HepG2 (cell line): ENCODE data around the gene MAP9. TPM values are rescaled to one million over a fixed set of nuclear protein-coding genes. Genes with fewer than 3 reads are reported as not detected.

ENCODE experiments used
- ATAC-seq: fragments of 200-7000 bp; cut with Tn5 transposase; 3 replicates; pipeline ENCODE4 v1.9.1; 2020; ENCODE audit warnings: mild to moderate bottlenecking, moderate library complexity
- BruUV-seq: library from RNA; stranded (reverse); fragments of 400-500 nt; replicated peaks from 2 replicates; lab custom pipeline; 2021; lab: Mats Ljungman, UMichigan
- CTCF ChIA-PET: fragments of 300-600 bp; formaldehyde crosslinking; extraction: SDS; loops from one replicate; lab custom pipeline; 2021; ENCODE audit warnings: low total read pairs, inconsistent platforms, low intra/inter-chr PET ratio; lab: Yijun Ruan, JAX
- POLR2A ChIA-PET: fragments of 350-600 bp; sonication (Branson Sonifier 250); formaldehyde crosslinking; loops from one replicate; lab custom pipeline; 2020; ENCODE audit warnings: antibody characterized with exemption, inconsistent platforms; lab: Yijun Ruan, JAX
- DNase-seq: peaks from one replicate; pipeline ENCODE4 v3.0.0-alpha.2; 2015; ENCODE audit warnings: low spot score
- FAIRE-seq: peaks from 3 replicates; lab custom pipeline; 2011; peaks lifted over from hg19 to GRCh38; lab: Jason Lieb, UNC
- H2AFZ ChIP-seq: one replicate; pipeline ENCODE4 v1.6.1; 2011; ENCODE audit warnings: low read length, inconsistent platforms
- H3K27ac ChIP-seq: fragments of 300-600 bp; 3 replicates; pipeline ENCODE4 v1.8.0; 2011; ENCODE audit warnings: mixed run types, mild to moderate bottlenecking, mixed read lengths, low read length, inconsistent platforms; ENCODE audit not compliant: insufficient read depth; ENCODE audit errors: extremely low read length
- H3K27me3 ChIP-seq, 2 experiments: fragments of 200-600 bp in 1 of 2; 2 replicates in 1 of 2; 3 replicates in 1 of 2; pipeline versions ENCODE4 v1.6.0 to v1.8.0; 2011; ENCODE audit warnings: low read length in 2 of 2, mild to moderate bottlenecking in 2 of 2, moderate library complexity in 2 of 2, inconsistent platforms in 1 of 2; ENCODE audit not compliant: insufficient read depth in 2 of 2, control insufficient read depth in 1 of 2
- H3K36me3 ChIP-seq, 2 experiments: fragments of 200-600 bp in 1 of 2; replicated peaks in 1 of 2; 2 replicates in 1 of 2; 3 replicates in 1 of 2; pipeline versions ENCODE4 v1.5.1 to v1.8.0; 2011; ENCODE audit warnings: low read length in 2 of 2, inconsistent platforms in 1 of 2; ENCODE audit not compliant: insufficient read depth in 2 of 2, control insufficient read depth in 1 of 2
- H3K4me1 ChIP-seq: 2 replicates; pipeline ENCODE4 v1.5.1; 2012; ENCODE audit warnings: low read length, inconsistent platforms; ENCODE audit not compliant: insufficient read depth
- H3K4me2 ChIP-seq: 2 replicates; pipeline ENCODE4 v1.6.0; 2011; ENCODE audit warnings: low read depth, low read length, inconsistent platforms
- H3K4me3 ChIP-seq, 3 experiments: fragments of 200-600 bp in 1 of 3; sonication (generic), shearing (Covaris generic) in 1 of 3; replicated peaks in 1 of 3; 2 replicates each; pipeline ENCODE4 v1.5.1; 2011 to 2016; ENCODE audit warnings: low read length in 3 of 3, inconsistent platforms in 2 of 3, low read depth in 2 of 3, mild to moderate bottlenecking in 2 of 3, control low read depth in 1 of 3, mixed read lengths in 1 of 3; ENCODE audit not compliant: insufficient read depth in 1 of 3
- H3K79me2 ChIP-seq: one replicate; pipeline ENCODE4 v1.6.1; 2011; ENCODE audit warnings: low read length, inconsistent platforms; ENCODE audit not compliant: insufficient read depth
- H3K9ac ChIP-seq: 2 replicates; pipeline ENCODE4 v1.6.0; 2011; ENCODE audit warnings: mild to moderate bottlenecking, low read depth, low read length, inconsistent platforms; ENCODE audit not compliant: insufficient read depth
- H3K9me3 ChIP-seq: 2 replicates; pipeline ENCODE4 v1.5.1; 2012; ENCODE audit warnings: mild to moderate bottlenecking, low read length
- H4K20me1 ChIP-seq: 2 replicates; pipeline ENCODE4 v1.6.0; 2011; ENCODE audit warnings: inconsistent platforms, mild to moderate bottlenecking, low read length, moderate library complexity; ENCODE audit not compliant: insufficient read depth
- MED8 ChIP-seq: sonication (generic); formaldehyde crosslinking; IDR thresholded peaks from 2 replicates; pipeline ENCODE4 v1.8.1; 2023; ENCODE audit warnings: mild to moderate bottlenecking, missing genetic modification reagents; ENCODE audit not compliant: insufficient replicate concordance
- MNT ChIP-seq: fragments of 450-650 bp; IDR thresholded peaks from 2 replicates; pipeline ENCODE4 v1.6.1; 2016
- ZNF296 ChIP-seq: sonication (generic); formaldehyde crosslinking; conservative IDR thresholded peaks from 2 replicates; pipeline ENCODE4 v1.5.0; 2020; ENCODE audit warnings: mild to moderate bottlenecking, missing genetic modification reagents
- WGBS: methylation state at CpG from one replicate; pipeline ENCODE4 v1.1.6; 2017; ENCODE audit warnings: low lambda C conversion rate; 5-methylcytosine and 5-hydroxymethylcytosine counted together
- in situ Hi-C: cut with HindIII; loops from 2 replicates; pipeline ENCODE4 v1.10.0; 2017; ENCODE audit warnings: low pct_unique_long_range_greater_than_20kb; ENCODE audit not compliant: extremely low pct_ligation_motif_present
- intact Hi-C: fragments of 100-400 bp; cut with micrococcal nuclease; formaldehyde crosslinking; loops from one replicate; pipeline ENCODE4 v1.10.0; 2022; ENCODE audit not compliant: unreplicated experiment
- polyA plus RNA-seq, 8 experiments: library from polyadenylated mRNA; depleted of rRNA in 3 of 8; stranded (reverse) in 7 of 8; unstranded in 1 of 8; fragments of >200 nt; fragmentation: Illumina TruSeq in 4 of 8; extraction: Trizol in 4 of 8; gene quantifications; 2 replicates each; pipeline versions ENCODE4 v1.2.1 to v1.2.3, GENCODE V29; 2011 to 2016; ENCODE audit warnings: low read depth in 4 of 8, missing spikeins in 1 of 8, mixed read lengths in 1 of 8; ENCODE audit not compliant: insufficient read depth in 1 of 8
- total RNA-seq, 5 experiments: library from RNA; depleted of rRNA; stranded (reverse); fragments of >200 nt; fragmentation: Illumina TruSeq; extraction: Trizol; gene quantifications; 2 replicates each; pipeline ENCODE4 v1.2.3, GENCODE V29; 2016; ENCODE audit warnings: low read depth in 1 of 5
- TF ChIP-seq, protein P1 (sequence below): sonication (generic); formaldehyde crosslinking; IDR thresholded peaks from 2 replicates; pipeline ENCODE4 v1.4.0; 2020; ENCODE audit warnings: missing genetic modification reagents

Gene MAP9
- total and polyA plus RNA-seq, 2 of the 13 experiments (the other 11 are each of a cell fraction or from before 2014, with no cell fraction given): not detected

DNA sequence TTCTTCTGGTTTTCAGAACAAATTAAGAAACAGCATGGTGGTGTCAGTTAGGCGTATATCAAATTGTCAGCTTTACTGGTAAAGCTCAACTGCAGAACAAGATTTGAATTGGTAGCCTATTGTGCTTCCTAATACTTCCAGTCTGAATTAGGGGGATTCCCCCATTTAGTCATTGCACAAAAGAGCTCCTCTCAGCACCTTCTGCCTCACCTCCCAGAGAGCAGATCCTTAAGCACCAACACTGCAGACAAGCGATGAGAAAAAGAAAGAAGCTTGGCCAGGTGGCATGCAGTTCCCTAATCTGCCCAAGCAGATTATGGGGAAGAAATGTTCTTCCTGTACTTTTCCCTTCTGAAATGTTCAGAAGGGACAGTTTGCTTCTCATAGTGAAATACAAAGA lies 9.2 kb downstream of the MAP9 start:
- ATAC-seq: no peak
- Histone ChIP-seq H3K9me3 (no peaks in the 10 kb centered on the region), H3K79me2 (no peaks in the 10 kb centered on the region), H3K4me2 (no peak overlapping the region), H2AFZ (no peak overlapping the region), H3K4me1 (no peaks in the 10 kb centered on the region), H3K27ac (no peak overlapping the region), H4K20me1 (no peaks in the 10 kb centered on the region), H3K9ac (no peak overlapping the region), H3K4me3 (no peak overlapping the region), H3K36me3 (no peaks in the 10 kb centered on the region), H3K27me3 (no peaks in the 10 kb centered on the region)
- no peak for FAIRE-seq
- WGBS: 27% methylated on average over 2 of the region's 2 CpGs
- POLR2A ChIA-PET: no interaction called here
- no TSS peak for BruUV-seq
- in situ Hi-C loops: loop anchor here (25.0 kb wide), 2 partner anchors 555 to 730 kb away; no protein-coding TSS in a partner anchor
- CTCF ChIA-PET: no interaction called here
- TF ChIP-seq MED8 (CRISPR knock-in tag): no peak
- TF ChIP-seq, protein P1, sequence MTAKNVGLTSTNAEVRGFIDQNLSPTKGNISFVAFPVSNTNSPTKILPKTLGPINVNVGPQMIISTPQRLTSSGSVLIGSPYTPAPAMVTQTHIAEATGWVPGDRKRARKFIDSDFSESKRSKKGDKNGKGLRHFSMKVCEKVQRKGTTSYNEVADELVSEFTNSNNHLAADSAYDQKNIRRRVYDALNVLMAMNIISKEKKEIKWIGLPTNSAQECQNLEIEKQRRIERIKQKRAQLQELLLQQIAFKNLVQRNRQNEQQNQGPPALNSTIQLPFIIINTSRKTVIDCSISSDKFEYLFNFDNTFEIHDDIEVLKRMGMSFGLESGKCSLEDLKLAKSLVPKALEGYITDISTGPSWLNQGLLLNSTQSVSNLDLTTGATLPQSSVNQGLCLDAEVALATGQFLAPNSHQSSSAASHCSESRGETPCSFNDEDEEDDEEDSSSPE (CRISPR knock-in tag): no peak
- TF ChIP-seq MNT: no peak
- TF ChIP-seq ZNF296 (CRISPR knock-in tag): no peak
- TF ChIP-seq, all 625 proteins: peak for 0
- DNase-seq: no peak
- intact Hi-C loops: no loop called here
